Panc1 (cell line): Measurements from ENCODE around the gene CEBPZOS.

Experiments
- CTCF ChIP-seq: fragments of 450-650 bp; IDR thresholded peaks from 2 replicates; pipeline ENCODE4 v1.5.1; 2017; ENCODE audit warnings: mild to moderate bottlenecking
- POLR2AphosphoS5 ChIP-seq: IDR thresholded peaks from 2 replicates; pipeline ENCODE4 v1.6.1; 2012; ENCODE audit warnings: mild to moderate bottlenecking, low read depth, low read length, moderate library complexity
- SIN3A ChIP-seq: IDR thresholded peaks from 2 replicates; pipeline ENCODE4 v1.6.1; 2012; ENCODE audit warnings: low read depth, mild to moderate bottlenecking, low read length, moderate library complexity, borderline replicate concordance; ENCODE audit not compliant: insufficient read depth
- TF ChIP-seq, protein P1 (sequence below), 2 experiments: IDR thresholded peaks; 2 replicates each; pipeline ENCODE4 v1.6.1; 2011 to 2012; ENCODE audit warnings: low read depth in 2 of 2, control low read depth in 1 of 2, low read length in 1 of 2, mild to moderate bottlenecking in 1 of 2, moderate library complexity in 1 of 2; ENCODE audit not compliant: insufficient read depth in 1 of 2

DNA sequence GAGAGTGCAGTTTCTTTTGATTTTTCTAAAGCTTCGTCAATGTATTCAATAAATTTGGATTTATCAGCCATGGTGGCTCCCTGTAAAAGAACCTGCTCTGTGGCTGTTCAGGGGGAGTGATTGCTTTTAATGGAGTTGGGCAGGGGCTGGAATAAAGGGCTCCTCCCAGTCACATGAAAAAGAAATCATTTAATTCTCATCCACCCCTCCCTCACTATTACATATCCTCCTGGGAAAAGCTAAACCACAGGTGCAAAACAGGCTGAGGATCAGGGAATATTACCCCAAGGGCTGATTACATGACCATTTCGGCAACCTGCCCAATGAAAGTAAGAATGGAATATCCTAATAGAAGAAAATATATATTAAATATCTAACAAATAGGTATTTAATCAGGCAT is 7.7 kb upstream of the CEBPZOS start, which contains the start of gene SULT6B1:
- TF ChIP-seq CTCF (no peak), POLR2AphosphoS5 (no peak), SIN3A (no peak)
- TF ChIP-seq, protein P1, sequence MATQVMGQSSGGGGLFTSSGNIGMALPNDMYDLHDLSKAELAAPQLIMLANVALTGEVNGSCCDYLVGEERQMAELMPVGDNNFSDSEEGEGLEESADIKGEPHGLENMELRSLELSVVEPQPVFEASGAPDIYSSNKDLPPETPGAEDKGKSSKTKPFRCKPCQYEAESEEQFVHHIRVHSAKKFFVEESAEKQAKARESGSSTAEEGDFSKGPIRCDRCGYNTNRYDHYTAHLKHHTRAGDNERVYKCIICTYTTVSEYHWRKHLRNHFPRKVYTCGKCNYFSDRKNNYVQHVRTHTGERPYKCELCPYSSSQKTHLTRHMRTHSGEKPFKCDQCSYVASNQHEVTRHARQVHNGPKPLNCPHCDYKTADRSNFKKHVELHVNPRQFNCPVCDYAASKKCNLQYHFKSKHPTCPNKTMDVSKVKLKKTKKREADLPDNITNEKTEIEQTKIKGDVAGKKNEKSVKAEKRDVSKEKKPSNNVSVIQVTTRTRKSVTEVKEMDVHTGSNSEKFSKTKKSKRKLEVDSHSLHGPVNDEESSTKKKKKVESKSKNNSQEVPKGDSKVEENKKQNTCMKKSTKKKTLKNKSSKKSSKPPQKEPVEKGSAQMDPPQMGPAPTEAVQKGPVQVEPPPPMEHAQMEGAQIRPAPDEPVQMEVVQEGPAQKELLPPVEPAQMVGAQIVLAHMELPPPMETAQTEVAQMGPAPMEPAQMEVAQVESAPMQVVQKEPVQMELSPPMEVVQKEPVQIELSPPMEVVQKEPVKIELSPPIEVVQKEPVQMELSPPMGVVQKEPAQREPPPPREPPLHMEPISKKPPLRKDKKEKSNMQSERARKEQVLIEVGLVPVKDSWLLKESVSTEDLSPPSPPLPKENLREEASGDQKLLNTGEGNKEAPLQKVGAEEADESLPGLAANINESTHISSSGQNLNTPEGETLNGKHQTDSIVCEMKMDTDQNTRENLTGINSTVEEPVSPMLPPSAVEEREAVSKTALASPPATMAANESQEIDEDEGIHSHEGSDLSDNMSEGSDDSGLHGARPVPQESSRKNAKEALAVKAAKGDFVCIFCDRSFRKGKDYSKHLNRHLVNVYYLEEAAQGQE (IDR thresholded peaks at IDR 0.05; ENCODE audit: insufficient read depth in 1 of 2, low read depth in 2 of 2, low read length in 1 of 2), result no peak
